ENCODE data around the gene SSBP2. TPM values are rescaled to one million over a fixed set of nuclear protein-coding genes. Genes with fewer than 3 reads are reported as not detected.
"Not testable (repeated sequence)": the region's sequence is repeated elsewhere in the genome, so short reads cannot be mapped to it uniquely, and the experiment has no call there.

SSBP2 gene
- total RNA-seq, 1 donor from 2014 or later: 3.8 TPM

- not testable (repeated sequence) for ATAC-seq; DNase-seq (ENCODE audit: low spot score)
Measured at GRCh38 chr5:81473395-81473794, 277.5 kb downstream of the SSBP2 start.

- ATAC-seq: no peak
- DNase-seq (ENCODE audit: low spot score): no peak
Measured at GRCh38 chr5:81469676-81470075, 281.2 kb downstream of the SSBP2 start.

- DNase-seq (ENCODE audit: low spot score) (no peak), ATAC-seq (peak; percentile 37)
Measured at GRCh38 chr5:81450940-81451339, 300.0 kb downstream of the SSBP2 start.

- ATAC-seq: no peak
- DNase-seq (ENCODE audit: low spot score): no peak
Measured at GRCh38 chr5:81435023-81435422, 315.9 kb downstream of the SSBP2 start.

GRCh38 chr5:81429985-81430384 lies 320.9 kb downstream of the SSBP2 start:
- ATAC-seq: no peak
- no peak for DNase-seq (ENCODE audit: low spot score)

- ATAC-seq: no peak
- no peak for DNase-seq (ENCODE audit: low spot score)
Measured at GRCh38 chr5:81429363-81429762, 321.5 kb downstream of the SSBP2 start.

GRCh38 chr5:81428861-81429260 lies 322.0 kb downstream of the SSBP2 start:
- no peak for DNase-seq (ENCODE audit: low spot score)
- no peak for ATAC-seq

GRCh38 chr5:81428446-81428845 lies 322.5 kb downstream of the SSBP2 start:
- no peak for ATAC-seq
- no peak for DNase-seq (ENCODE audit: low spot score)

GRCh38 chr5:81427566-81427965 lies 323.3 kb downstream of the SSBP2 start:
- DNase-seq (ENCODE audit: low spot score) (no peak), ATAC-seq (no peak)

GRCh38 chr5:81426359-81427030 lies 324.4 kb downstream of the SSBP2 start:
- DNase-seq (ENCODE audit: low spot score) (no peak), ATAC-seq (peak; percentile 6)

- ATAC-seq: peak; percentile 38
- no peak for DNase-seq (ENCODE audit: low spot score)
Measured at GRCh38 chr5:81425569-81425968, 325.3 kb downstream of the SSBP2 start.

GRCh38 chr5:81424728-81425127 lies 326.2 kb downstream of the SSBP2 start:
- no peak for DNase-seq (ENCODE audit: low spot score)
- peak; percentile 7 for ATAC-seq

GRCh38 chr5:81422671-81423070 lies 328.2 kb downstream of the SSBP2 start:
- peak; percentile 68 for DNase-seq (ENCODE audit: low spot score)
- peak; percentile 87 for ATAC-seq

- ATAC-seq: no peak
- DNase-seq (ENCODE audit: low spot score): no peak
Measured at GRCh38 chr5:81420039-81420667, 330.7 kb downstream of the SSBP2 start.

GRCh38 chr5:81418606-81419005 lies 332.3 kb downstream of the SSBP2 start:
- DNase-seq (ENCODE audit: low spot score): no peak
- no peak for ATAC-seq

GRCh38 chr5:81417052-81417451 lies 333.8 kb downstream of the SSBP2 start:
- no peak for DNase-seq (ENCODE audit: low spot score)
- ATAC-seq: no peak

- DNase-seq (ENCODE audit: low spot score) (no peak), ATAC-seq (peak; percentile 59)
Measured at GRCh38 chr5:81409896-81410295, 341.0 kb downstream of the SSBP2 start.

- ATAC-seq (peak; percentile 31), DNase-seq (ENCODE audit: low spot score) (no peak)
Measured at GRCh38 chr5:81409361-81409760, 341.5 kb downstream of the SSBP2 start.

- ATAC-seq: no peak
- no peak for DNase-seq (ENCODE audit: low spot score)
Measured at GRCh38 chr5:81408496-81408895, 342.4 kb downstream of the SSBP2 start.

GRCh38 chr5:81407811-81408210 lies 343.1 kb downstream of the SSBP2 start:
- not testable (repeated sequence) for ATAC-seq; DNase-seq (ENCODE audit: low spot score)

- DNase-seq (ENCODE audit: low spot score) (no peak), ATAC-seq (no peak)
Measured at GRCh38 chr5:81405126-81405891, 345.6 kb downstream of the SSBP2 start.

Measured in left lobe of liver (tissue), 2 donors.